Nephron (organoid): ENCODE measurements around the gene THBS3.

ENCODE experiments used
- H3K27ac Mint-ChIP-seq, 3 experiments: 2 replicates each; pipeline ENCODE4 v1.8.0; 2020; ENCODE audit warnings: mixed read lengths in 3 of 3, mild to moderate bottlenecking in 2 of 3, moderate library complexity in 1 of 3
- H3K27me3 Mint-ChIP-seq: 2 replicates; pipeline ENCODE4 v1.8.0; 2021; ENCODE audit warnings: low read depth, mild to moderate bottlenecking, moderate library complexity, mixed read lengths
- H3K36me3 Mint-ChIP-seq: 2 replicates; pipeline ENCODE4 v1.8.0; 2020; ENCODE audit warnings: low read depth, mixed read lengths
- H3K4me1 Mint-ChIP-seq: 2 replicates; pipeline ENCODE4 v1.8.0; 2020; ENCODE audit warnings: mixed read lengths
- H3K4me3 Mint-ChIP-seq, 3 experiments: 2 replicates each; pipeline ENCODE4 v1.8.0; 2020; ENCODE audit warnings: mild to moderate bottlenecking in 3 of 3, mixed read lengths in 3 of 3, moderate library complexity in 2 of 3
- H3K9me3 Mint-ChIP-seq: 2 replicates; pipeline ENCODE4 v1.8.0; 2020; ENCODE audit warnings: mixed read lengths
- CTCF ChIP-seq, 3 experiments: fragments of 200-600 bp; sonication (generic); IDR thresholded peaks; one replicate each; pipeline ENCODE4 v1.5.0; 2021; ENCODE audit warnings: antibody characterized with exemption in 3 of 3; ENCODE audit not compliant: unreplicated experiment in 3 of 3

Gene THBS3

GRCh38 chr1:155177192-155177917 lies 30.3 kb downstream of the THBS3 start:
- Mint-ChIP-seq H3K9me3 (no peaks in the 10 kb centered on the region), H3K4me3 (no peak overlapping the region), H3K27ac (no peak overlapping the region), H3K27me3 (peaks cover 13% of the 10 kb centered on the region), H3K36me3 (peaks cover 4% of the 10 kb centered on the region), H3K4me1 (peaks cover 19% of the 10 kb centered on the region)
- no peak for TF ChIP-seq CTCF (IDR thresholded peaks at IDR 0.05; ENCODE audit: unreplicated experiment in 3 of 3)

DNA sequence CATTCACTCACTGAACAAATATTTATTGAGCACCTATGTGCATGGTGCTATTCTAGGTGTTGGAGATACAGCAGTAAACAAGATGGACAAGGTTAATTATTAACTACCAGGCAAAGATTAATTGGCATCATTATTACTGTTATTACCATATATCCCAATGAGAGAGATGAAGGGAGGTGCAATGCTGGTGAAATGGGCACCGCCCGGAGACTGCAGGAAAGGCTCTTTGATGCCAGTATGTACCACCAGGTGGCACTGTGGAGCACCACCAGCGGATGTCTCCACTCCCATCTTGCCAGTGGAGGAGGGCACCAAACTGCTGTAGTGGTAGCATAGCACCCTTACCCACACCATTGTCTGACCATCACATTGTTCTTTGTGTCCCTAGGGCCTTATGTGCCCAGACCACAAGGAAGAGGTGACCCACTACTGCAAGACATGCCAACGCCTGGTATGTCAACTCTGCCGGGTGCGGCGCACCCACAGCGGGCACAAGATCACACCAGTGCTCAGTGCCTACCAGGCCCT lies 31.1 kb downstream of the THBS3 start:
- H3K27me3 Mint-ChIP-seq, result peaks cover 13% of the 10 kb centered on the region
- H3K27ac Mint-ChIP-seq, result peak overlapping the region in 2 of 3 experiments; percentile 4 to 20
- H3K36me3 Mint-ChIP-seq, result peaks cover 4% of the 10 kb centered on the region
- H3K4me1 Mint-ChIP-seq, result peaks cover 25% of the 10 kb centered on the region
- H3K4me3 Mint-ChIP-seq, result peak overlapping the region; percentile 62 to 74 (median 62)
- peak; percentile 87 to 91 (median 88) for TF ChIP-seq CTCF (IDR thresholded peaks at IDR 0.05; ENCODE audit: unreplicated experiment in 3 of 3)
- H3K9me3 Mint-ChIP-seq, result no peaks in the 10 kb centered on the region

DNA sequence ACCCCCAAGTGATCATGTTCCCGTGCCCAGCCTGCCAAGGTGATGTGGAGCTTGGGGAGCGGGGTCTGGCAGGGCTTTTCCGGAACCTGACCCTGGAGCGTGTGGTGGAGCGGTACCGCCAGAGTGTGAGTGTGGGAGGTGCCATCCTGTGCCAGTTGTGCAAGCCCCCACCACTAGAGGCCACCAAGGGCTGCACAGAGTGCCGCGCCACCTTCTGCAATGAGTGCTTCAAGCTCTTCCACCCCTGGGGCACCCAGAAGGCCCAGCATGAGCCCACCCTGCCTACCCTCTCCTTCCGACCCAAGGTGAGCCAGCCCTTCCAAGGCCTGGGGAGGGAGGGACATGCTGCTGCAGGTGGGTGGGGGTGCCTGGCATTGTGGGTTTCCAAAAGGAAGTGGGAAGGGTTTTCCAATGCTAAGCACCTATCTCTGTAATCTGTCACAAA lies 31.7 kb downstream of the THBS3 start:
- Mint-ChIP-seq H3K36me3 (peaks cover 4% of the 10 kb centered on the region), H3K4me3 (peak overlapping the region; percentile 62 to 74 (median 62)), H3K4me1 (peaks cover 25% of the 10 kb centered on the region), H3K27me3 (peaks cover 13% of the 10 kb centered on the region), H3K9me3 (no peaks in the 10 kb centered on the region), H3K27ac (peak overlapping the region in 2 of 3 experiments; percentile 4 to 20)
- no peak for TF ChIP-seq CTCF (IDR thresholded peaks at IDR 0.05; ENCODE audit: unreplicated experiment in 3 of 3)

DNA sequence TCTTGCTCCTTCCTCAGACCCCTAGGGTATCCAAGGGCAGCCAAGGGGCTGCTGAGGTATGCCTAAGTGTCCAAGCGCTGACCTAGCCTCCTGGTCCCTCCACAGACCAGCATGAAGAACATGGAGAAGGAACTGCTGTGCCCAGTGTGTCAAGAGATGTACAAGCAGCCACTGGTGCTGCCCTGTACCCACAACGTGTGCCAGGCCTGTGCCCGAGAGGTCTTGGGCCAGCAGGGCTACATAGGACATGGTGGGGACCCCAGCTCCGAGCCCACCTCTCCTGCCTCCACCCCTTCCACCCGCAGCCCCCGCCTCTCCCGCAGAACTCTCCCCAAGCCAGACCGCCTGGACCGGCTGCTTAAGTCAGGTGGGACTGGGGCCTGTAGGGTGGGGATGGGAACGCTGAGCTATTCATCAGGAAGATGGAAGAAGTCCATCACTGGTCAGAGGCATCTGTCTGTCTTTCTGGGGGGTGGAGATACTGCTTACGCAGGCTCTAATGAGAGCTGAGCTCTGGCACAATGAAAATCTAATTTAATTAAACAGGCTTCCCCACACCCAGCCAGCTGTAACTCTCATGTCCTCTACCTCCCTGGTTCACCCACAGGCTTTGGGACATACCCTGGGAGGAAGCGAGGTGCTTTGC lies 32.3 kb downstream of the THBS3 start:
- no peak for TF ChIP-seq CTCF (IDR thresholded peaks at IDR 0.05; ENCODE audit: unreplicated experiment in 3 of 3)
- Mint-ChIP-seq H3K36me3 (peaks cover 6% of the 10 kb centered on the region), H3K27ac (peak overlapping the region in 1 of 3 experiments; percentile 59), H3K9me3 (no peaks in the 10 kb centered on the region), H3K4me3 (peak overlapping the region; percentile 78 to 98 (median 91)), H3K27me3 (peaks cover 13% of the 10 kb centered on the region), H3K4me1 (peaks cover 25% of the 10 kb centered on the region)

GRCh38 chr1:155174324-155175280 lies 33.1 kb downstream of the THBS3 start:
- H3K36me3 Mint-ChIP-seq, result peaks cover 11% of the 10 kb centered on the region
- H3K4me1 Mint-ChIP-seq, result peaks cover 25% of the 10 kb centered on the region
- peaks cover 13% of the 10 kb centered on the region for H3K27me3 Mint-ChIP-seq
- no peaks in the 10 kb centered on the region for H3K9me3 Mint-ChIP-seq
- no peak for TF ChIP-seq CTCF (IDR thresholded peaks at IDR 0.05; ENCODE audit: unreplicated experiment in 3 of 3)
- peak overlapping the region; percentile 91 to 98 (median 97) for H3K4me3 Mint-ChIP-seq
- peak overlapping the region; percentile 41 to 97 (median 93) for H3K27ac Mint-ChIP-seq
